Measurements from ENCODE around the gene NHS.
"Not testable (repeated sequence)": the region's sequence is repeated elsewhere in the genome, so short reads cannot be mapped to it uniquely, and the experiment has no call there.

The NHS gene

GRCh38 chrX:17566740-17567139, 191.7 kb downstream of the NHS start:
- DNase-seq (ENCODE audit: low read depth), result no peak
- TF ChIP-seq CTCF (IDR thresholded peaks at IDR 0.05; ENCODE audit: insufficient read depth, low read depth, low read length, missing control alignments), result no peak
- H3K4me3 ChIP-seq (ENCODE audit: low read length), result no peak overlapping the region

DNA sequence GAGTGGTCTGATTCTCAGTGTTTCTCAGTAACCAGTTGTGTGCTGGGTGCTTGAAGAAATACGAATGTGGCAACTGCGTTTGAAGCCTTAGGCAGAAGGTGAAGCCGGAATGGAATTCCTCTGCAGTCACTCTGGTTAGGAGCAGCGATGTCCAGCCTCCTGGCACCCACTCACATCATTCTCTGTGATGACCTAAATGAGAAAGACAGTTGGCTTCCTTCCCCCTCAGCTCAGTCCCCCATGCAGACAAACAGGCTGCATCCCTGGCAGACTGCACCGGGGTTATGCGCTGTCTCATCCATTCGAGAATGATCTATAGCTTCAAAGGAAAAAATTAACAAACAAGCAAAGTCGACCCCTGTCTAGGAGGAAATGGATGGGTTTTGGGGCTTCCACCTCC, 192.2 kb downstream of the NHS start:
- no peak for DNase-seq (ENCODE audit: low read depth)
- TF ChIP-seq CTCF (IDR thresholded peaks at IDR 0.05; ENCODE audit: insufficient read depth, low read depth, low read length, missing control alignments), result no peak

GRCh38 chrX:17567821-17568220, 192.8 kb downstream of the NHS start:
- DNase-seq (ENCODE audit: low read depth), result no peak
- no peak for TF ChIP-seq CTCF (IDR thresholded peaks at IDR 0.05; ENCODE audit: insufficient read depth, low read depth, low read length, missing control alignments)
- H3K4me3 ChIP-seq (ENCODE audit: low read length), result no peak overlapping the region

More for the DNA sequence above, 192.2 kb downstream of the NHS start:
- no peak overlapping the region for H3K4me3 ChIP-seq (ENCODE audit: low read length)

GRCh38 chrX:17568804-17569203, 193.8 kb downstream of the NHS start:
- DNase-seq (ENCODE audit: low read depth); H3K4me3 ChIP-seq (ENCODE audit: low read length): not testable (repeated sequence)

DNA sequence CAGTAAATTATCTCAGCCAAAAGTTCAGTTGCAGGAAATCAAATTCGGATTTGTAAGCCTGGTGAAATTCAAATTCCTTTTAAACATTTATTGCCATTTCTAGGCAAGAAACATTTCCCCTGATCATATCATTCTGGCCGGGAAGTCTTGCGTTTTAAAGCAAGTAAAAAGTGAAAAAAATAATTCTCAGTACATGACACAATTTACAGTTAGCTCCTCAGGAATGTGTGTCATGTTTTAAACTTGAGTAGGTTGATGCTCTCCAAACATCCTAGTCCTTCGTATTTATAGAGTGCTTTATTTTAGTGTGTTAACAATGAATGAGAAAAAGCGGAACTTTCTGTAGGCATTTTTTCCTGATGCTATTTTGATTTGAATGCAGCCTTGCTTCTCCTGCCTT, 204.0 kb downstream of the NHS start:
- H3K4me3 ChIP-seq (ENCODE audit: low read length), result no peak overlapping the region
- no peak for TF ChIP-seq CTCF (IDR thresholded peaks at IDR 0.05; ENCODE audit: insufficient read depth, low read depth, low read length, missing control alignments)
- DNase-seq (ENCODE audit: low read depth), result no peak

- no peak overlapping the region for H3K4me3 ChIP-seq (ENCODE audit: low read length)
- DNase-seq (ENCODE audit: low read depth), result no peak
- TF ChIP-seq CTCF (IDR thresholded peaks at IDR 0.05; ENCODE audit: insufficient read depth, low read depth, low read length, missing control alignments), result no peak
Observed at GRCh38 chrX:17580539-17581152, 205.6 kb downstream of the NHS start.

DNA sequence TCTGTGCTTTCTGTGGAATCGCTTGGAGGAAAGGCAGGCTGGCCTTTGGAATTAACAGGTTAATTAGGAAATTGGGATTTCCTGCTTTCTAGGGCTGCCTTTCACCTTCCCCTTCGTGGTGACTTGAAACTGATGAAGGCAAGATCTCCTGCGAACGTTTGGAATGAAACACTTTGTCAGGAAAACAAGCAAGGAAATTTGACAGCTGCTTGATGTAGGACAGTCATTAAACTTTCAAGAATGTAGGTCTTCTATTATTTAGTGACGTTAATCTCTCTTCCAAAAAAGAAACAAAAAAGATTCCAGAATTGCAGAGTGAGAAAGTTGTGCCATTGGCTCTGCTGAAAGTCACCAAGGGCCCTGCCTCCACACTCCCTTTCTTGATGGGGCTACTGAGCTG, 206.6 kb downstream of the NHS start:
- no peak for TF ChIP-seq CTCF (IDR thresholded peaks at IDR 0.05; ENCODE audit: insufficient read depth, low read depth, low read length, missing control alignments)
- no peak overlapping the region for H3K4me3 ChIP-seq (ENCODE audit: low read length)
- no peak for DNase-seq (ENCODE audit: low read depth)

Data from epithelial cell of esophagus (primary cell).